ENCODE data around the gene EHD4.

- TF ChIP-seq CTCF (IDR thresholded peaks at IDR 0.05; ENCODE audit: poor library complexity) (no peak), EZH2 (IDR thresholded peaks at IDR 0.05; ENCODE audit: borderline replicate concordance) (no peak)
These were observed 89.5 kb downstream of the EHD4 start for GRCh38 chr15:41882689-41883483.

Measured in hepatocyte (in vitro differentiated cells).